Neural progenitor cell (in vitro differentiated cells): ENCODE results near the gene EDIL3.

Source experiments
- EZH2 ChIP-seq: fragments of 200-600 bp; sonication (generic); IDR thresholded peaks from 2 replicates; pipeline ENCODE4 v1.6.1; 2017; ENCODE audit warnings: antibody characterized with exemption, mild to moderate bottlenecking, moderate library complexity
- TF ChIP-seq, protein P1 (sequence below): fragments of 200-600 bp; sonication (generic); IDR thresholded peaks from 2 replicates; pipeline ENCODE4 v1.5.1; 2017; ENCODE audit warnings: antibody characterized with exemption, mild to moderate bottlenecking

DNA sequence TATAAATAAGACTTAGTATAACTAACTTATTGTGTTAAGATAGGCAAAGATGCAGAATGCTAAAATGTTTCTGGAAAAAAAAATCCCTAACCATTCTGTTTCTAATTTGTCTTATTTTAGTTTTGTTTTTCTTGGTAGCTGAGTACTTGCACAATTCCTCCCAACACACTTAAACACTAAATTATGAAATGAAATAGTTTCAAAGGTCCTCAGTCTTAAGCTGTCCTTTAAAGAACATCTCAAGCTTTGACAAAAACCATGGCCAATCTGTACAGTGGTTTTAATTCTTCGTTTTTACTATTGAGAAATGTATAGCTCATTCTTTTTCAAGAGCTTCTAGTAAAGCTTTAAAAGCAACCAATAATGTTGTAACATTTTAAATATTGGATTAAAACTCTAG lies 171.5 kb downstream of the EDIL3 start:
- TF ChIP-seq EZH2, result no peak
- TF ChIP-seq, protein P1, sequence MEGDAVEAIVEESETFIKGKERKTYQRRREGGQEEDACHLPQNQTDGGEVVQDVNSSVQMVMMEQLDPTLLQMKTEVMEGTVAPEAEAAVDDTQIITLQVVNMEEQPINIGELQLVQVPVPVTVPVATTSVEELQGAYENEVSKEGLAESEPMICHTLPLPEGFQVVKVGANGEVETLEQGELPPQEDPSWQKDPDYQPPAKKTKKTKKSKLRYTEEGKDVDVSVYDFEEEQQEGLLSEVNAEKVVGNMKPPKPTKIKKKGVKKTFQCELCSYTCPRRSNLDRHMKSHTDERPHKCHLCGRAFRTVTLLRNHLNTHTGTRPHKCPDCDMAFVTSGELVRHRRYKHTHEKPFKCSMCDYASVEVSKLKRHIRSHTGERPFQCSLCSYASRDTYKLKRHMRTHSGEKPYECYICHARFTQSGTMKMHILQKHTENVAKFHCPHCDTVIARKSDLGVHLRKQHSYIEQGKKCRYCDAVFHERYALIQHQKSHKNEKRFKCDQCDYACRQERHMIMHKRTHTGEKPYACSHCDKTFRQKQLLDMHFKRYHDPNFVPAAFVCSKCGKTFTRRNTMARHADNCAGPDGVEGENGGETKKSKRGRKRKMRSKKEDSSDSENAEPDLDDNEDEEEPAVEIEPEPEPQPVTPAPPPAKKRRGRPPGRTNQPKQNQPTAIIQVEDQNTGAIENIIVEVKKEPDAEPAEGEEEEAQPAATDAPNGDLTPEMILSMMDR, result no peak
